K562 (cell line): ENCODE results near the gene ELMOD1. TPM values are rescaled to one million over a fixed set of nuclear protein-coding genes. Genes with fewer than 3 reads are reported as not detected.

Source experiments
- NFE2 ChIP-seq: IDR thresholded peaks from 2 replicates; pipeline ENCODE4 v1.6.1; 2014; ENCODE audit warnings: antibody characterized with exemption, low read depth
- POLR2G ChIP-seq: fragments of 200-400 bp; formaldehyde crosslinking; IDR thresholded peaks from 2 replicates; pipeline ENCODE4 v1.6.1; 2017; ENCODE audit warnings: low read depth, mild to moderate bottlenecking, antibody characterized with exemption, low read length, moderate library complexity
- SMC3 ChIP-seq: conservative IDR thresholded peaks from 2 replicates; pipeline ENCODE4 v1.6.1; 2011; ENCODE audit warnings: low read depth, low read length, improper control_type of control experiment; ENCODE audit not compliant: insufficient read depth
- SRF ChIP-seq, 2 experiments: fragments of 250-450, 450-650 bp in 1 of 2; sonication (Bioruptor Pico) in 1 of 2; sonication (generic) in 1 of 2; formaldehyde crosslinking; IDR thresholded peaks; 2 replicates each; pipeline versions ENCODE4 v1.5.0 to v1.5.1; 2020 to 2022; ENCODE audit warnings: mild to moderate bottlenecking in 1 of 2, missing genetic modification reagents in 1 of 2
- ZNF263 ChIP-seq: sonication (generic); formaldehyde crosslinking; IDR thresholded peaks from 2 replicates; pipeline ENCODE4 v1.8.0; 2022; ENCODE audit warnings: mild to moderate bottlenecking, missing genetic modification reagents, borderline replicate concordance
- polyA plus RNA-seq, 8 experiments: library from polyadenylated mRNA; depleted of rRNA in 4 of 8; stranded (reverse) in 5 of 8; unstranded in 3 of 8; fragments of >200 nt; fragmentation: Nextera tagmentation in 2 of 8; fragmentation: Illumina TruSeq in 1 of 8; extraction: Ambion mirVana in 2 of 8; extraction: Trizol in 1 of 8; gene quantifications; 2 replicates each; pipeline versions ENCODE4 v1.2.1 to v1.2.3, GENCODE V29; 2011 to 2014; ENCODE audit warnings: inconsistent platforms in 1 of 8, missing spikeins in 1 of 8
- total RNA-seq, 7 experiments: library from RNA; depleted of rRNA in 6 of 7; stranded (reverse); fragments of >200 nt in 6 of 7; fragmentation: Illumina TruSeq in 2 of 7; extraction: Trizol in 2 of 7; gene quantifications; 2 replicates each; pipeline versions ENCODE4 v1.2.1 to v1.2.3, GENCODE V29; 2011 to 2021; ENCODE audit warnings: low replicate concordance in 1 of 7
- TF ChIP-seq, protein P1 (sequence below): fragments of 250-450 bp; sonication (Bioruptor Pico); IDR thresholded peaks from 2 replicates; pipeline ENCODE4 v1.9.0; 2021; ENCODE audit warnings: mild to moderate bottlenecking, inconsistent platforms
- TF ChIP-seq, protein P2 (sequence below): IDR thresholded peaks from 2 replicates; pipeline ENCODE4 v1.6.1; 2016; ENCODE audit warnings: missing genetic modification characterization, missing compliant biosample characterization
- TF ChIP-seq, protein P3 (sequence below): fragments of 450-650 bp; formaldehyde crosslinking; IDR thresholded peaks from 2 replicates; pipeline ENCODE4 v1.4.0; 2020; ENCODE audit warnings: mild to moderate bottlenecking

ELMOD1 gene
- total and polyA plus RNA-seq, 9 of the 15 experiments (the other 6 are each of a cell fraction or from before 2014, with no cell fraction given), result not detected

DNA sequence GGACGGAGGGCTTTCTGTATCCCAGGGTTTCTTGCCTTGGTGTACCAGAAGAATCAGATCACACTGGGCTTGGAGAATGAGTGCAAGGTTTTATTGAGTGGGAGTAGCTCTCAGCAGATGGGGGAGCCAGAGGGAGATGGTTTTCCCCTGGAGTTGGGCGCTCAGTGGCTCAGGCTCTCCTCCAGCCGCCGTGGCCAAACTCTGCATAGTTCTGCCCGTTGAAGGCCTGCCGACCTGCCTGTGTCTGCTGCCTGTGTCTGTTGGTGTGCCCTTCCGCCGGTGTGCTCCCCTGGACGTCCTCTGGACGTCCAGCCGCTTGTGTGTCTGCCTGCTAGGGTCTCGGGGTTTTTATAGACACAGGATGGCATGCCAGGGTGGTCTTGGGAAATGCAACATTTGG is 20.9 kb upstream of the ELMOD1 start (continued):
- TF ChIP-seq, protein P1, sequence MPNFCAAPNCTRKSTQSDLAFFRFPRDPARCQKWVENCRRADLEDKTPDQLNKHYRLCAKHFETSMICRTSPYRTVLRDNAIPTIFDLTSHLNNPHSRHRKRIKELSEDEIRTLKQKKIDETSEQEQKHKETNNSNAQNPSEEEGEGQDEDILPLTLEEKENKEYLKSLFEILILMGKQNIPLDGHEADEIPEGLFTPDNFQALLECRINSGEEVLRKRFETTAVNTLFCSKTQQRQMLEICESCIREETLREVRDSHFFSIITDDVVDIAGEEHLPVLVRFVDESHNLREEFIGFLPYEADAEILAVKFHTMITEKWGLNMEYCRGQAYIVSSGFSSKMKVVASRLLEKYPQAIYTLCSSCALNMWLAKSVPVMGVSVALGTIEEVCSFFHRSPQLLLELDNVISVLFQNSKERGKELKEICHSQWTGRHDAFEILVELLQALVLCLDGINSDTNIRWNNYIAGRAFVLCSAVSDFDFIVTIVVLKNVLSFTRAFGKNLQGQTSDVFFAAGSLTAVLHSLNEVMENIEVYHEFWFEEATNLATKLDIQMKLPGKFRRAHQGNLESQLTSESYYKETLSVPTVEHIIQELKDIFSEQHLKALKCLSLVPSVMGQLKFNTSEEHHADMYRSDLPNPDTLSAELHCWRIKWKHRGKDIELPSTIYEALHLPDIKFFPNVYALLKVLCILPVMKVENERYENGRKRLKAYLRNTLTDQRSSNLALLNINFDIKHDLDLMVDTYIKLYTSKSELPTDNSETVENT, result no peak
- TF ChIP-seq SMC3 (no peak), SRF (CRISPR knock-in tag; IDR thresholded peaks at IDR 0.05) (no peak), ZNF263 (CRISPR knock-in tag) (no peak), NFE2 (no peak), POLR2G (no peak)
- TF ChIP-seq, protein P2, sequence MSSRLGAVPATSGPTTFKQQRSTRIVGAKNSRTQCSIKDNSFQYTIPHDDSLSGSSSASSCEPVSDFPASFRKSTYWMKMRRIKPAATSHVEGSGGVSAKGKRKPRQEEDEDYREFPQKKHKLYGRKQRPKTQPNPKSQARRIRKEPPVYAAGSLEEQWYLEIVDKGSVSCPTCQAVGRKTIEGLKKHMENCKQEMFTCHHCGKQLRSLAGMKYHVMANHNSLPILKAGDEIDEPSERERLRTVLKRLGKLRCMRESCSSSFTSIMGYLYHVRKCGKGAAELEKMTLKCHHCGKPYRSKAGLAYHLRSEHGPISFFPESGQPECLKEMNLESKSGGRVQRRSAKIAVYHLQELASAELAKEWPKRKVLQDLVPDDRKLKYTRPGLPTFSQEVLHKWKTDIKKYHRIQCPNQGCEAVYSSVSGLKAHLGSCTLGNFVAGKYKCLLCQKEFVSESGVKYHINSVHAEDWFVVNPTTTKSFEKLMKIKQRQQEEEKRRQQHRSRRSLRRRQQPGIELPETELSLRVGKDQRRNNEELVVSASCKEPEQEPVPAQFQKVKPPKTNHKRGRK (tag), result no peak
- TF ChIP-seq, protein P3, sequence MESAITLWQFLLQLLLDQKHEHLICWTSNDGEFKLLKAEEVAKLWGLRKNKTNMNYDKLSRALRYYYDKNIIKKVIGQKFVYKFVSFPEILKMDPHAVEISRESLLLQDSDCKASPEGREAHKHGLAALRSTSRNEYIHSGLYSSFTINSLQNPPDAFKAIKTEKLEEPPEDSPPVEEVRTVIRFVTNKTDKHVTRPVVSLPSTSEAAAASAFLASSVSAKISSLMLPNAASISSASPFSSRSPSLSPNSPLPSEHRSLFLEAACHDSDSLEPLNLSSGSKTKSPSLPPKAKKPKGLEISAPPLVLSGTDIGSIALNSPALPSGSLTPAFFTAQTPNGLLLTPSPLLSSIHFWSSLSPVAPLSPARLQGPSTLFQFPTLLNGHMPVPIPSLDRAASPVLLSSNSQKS, result no peak
